Stimulated activated CD4-positive, alpha-beta T cell treated with anti-CD3 and anti-CD28 coated beads, Interleukin-1b, Interleukin-23, amount 100 ng/mL, for 24 hours (primary cell): ENCODE measurements around the gene ECPAS.
"Not testable (repeated sequence)": the region's sequence is repeated elsewhere in the genome, so short reads cannot be mapped to it uniquely, and the experiment has no call there.

Experiments
- DNase-seq, 4 experiments: peaks; one replicate each; pipeline ENCODE4 v3.0.0-alpha.2; 2020; ENCODE audit warnings: low read depth in 4 of 4, low spot score in 1 of 4

The ECPAS gene

GRCh38 chr9:111483858-111484571 is at the start of gene ECPAS:
Gene ECPAS, minus strand, starts transcription at chr9:111484383. Its CDS starts 11,465 bp downstream, at chr9:111472918.
- DNase-seq = peak; percentile 19 to 70 (median 48)

GRCh38 chr9:111533099-111533790 is 49.1 kb upstream of the ECPAS start:
- no peak for DNase-seq

- no peak for DNase-seq
Measured at GRCh38 chr9:111531716-111532115, 47.5 kb upstream of the ECPAS start.

GRCh38 chr9:111529787-111530186 is 45.6 kb upstream of the ECPAS start:
- DNase-seq = no peak

GRCh38 chr9:111527347-111527746 is 43.2 kb upstream of the ECPAS start:
- no peak for DNase-seq

GRCh38 chr9:111525056-111525977 is 41.1 kb upstream of the ECPAS start, which contains the start of gene ZNF483:
Gene ZNF483, plus strand, starts transcription at chr9:111525179. Its CDS starts 2,217 bp downstream, at chr9:111527396.
- DNase-seq = peak; percentile 38 to 57 (median 52)

GRCh38 chr9:111524731-111525055 is 40.5 kb upstream of the ECPAS start:
- no peak for DNase-seq

GRCh38 chr9:111516061-111516465 is 31.9 kb upstream of the ECPAS start:
- no peak for DNase-seq

- DNase-seq = no peak
Measured at GRCh38 chr9:111514967-111515366, 30.8 kb upstream of the ECPAS start.

GRCh38 chr9:111511581-111511980 is 27.4 kb upstream of the ECPAS start:
- not testable (repeated sequence) for DNase-seq

- no peak for DNase-seq
Measured at GRCh38 chr9:111502506-111502905, 18.3 kb upstream of the ECPAS start.

GRCh38 chr9:111501648-111502047 is 17.5 kb upstream of the ECPAS start:
- DNase-seq = no peak

- no peak for DNase-seq
Measured at GRCh38 chr9:111501005-111501562, 16.9 kb upstream of the ECPAS start.

GRCh38 chr9:111497196-111497595 is 13.0 kb upstream of the ECPAS start:
- DNase-seq = not testable (repeated sequence)

- DNase-seq = no peak
Measured at GRCh38 chr9:111484572-111484894, 350 bp upstream of the ECPAS start.

GRCh38 chr9:111483439-111483857 is 735 bp downstream of the ECPAS start:
- peak; percentile 17 to 27 (median 22) for DNase-seq

- DNase-seq = peak; percentile 16 to 43 (median 30)
Measured at GRCh38 chr9:111482694-111483438, 1.3 kb downstream of the ECPAS start.

- DNase-seq = no peak
Measured at GRCh38 chr9:111481885-111482636, 2.1 kb downstream of the ECPAS start.

GRCh38 chr9:111477677-111478076 is 6.5 kb downstream of the ECPAS start:
- no peak for DNase-seq

- no peak for DNase-seq
Measured at GRCh38 chr9:111475195-111475594, 9.0 kb downstream of the ECPAS start.
